HEK293 (cell line): ENCODE data around the gene MAML1.

Experiments
- CTCF ChIA-PET: fragments of 350-600 bp; formaldehyde crosslinking; extraction: SDS; loops from one replicate; lab custom pipeline; 2021; ENCODE audit warnings: antibody characterized with exemption; lab: Yijun Ruan, JAX
- POLR2A ChIA-PET: fragments of 300-600 bp; formaldehyde crosslinking; extraction: SDS; loops from one replicate; lab custom pipeline; 2020; ENCODE audit warnings: antibody characterized with exemption, inconsistent platforms; lab: Yijun Ruan, JAX
- H3K27ac ChIP-seq: fragments of 200-500 bp; sonication (Bioruptor generic); 2 replicates; pipeline ENCODE4 v1.5.1; 2014; ENCODE audit warnings: low read depth, low read length, control low read depth, inconsistent platforms; ENCODE audit errors: extremely low read depth
- H3K36me3 ChIP-seq, 2 experiments: fragments of 200-500 bp in 1 of 2; sonication (Bioruptor generic) in 1 of 2; 1 replicate in 1 of 2; 2 replicates in 1 of 2; pipeline ENCODE4 v1.5.1; 2014 to 2017; ENCODE audit warnings: inconsistent platforms in 2 of 2, low read length in 2 of 2; ENCODE audit not compliant: control insufficient read depth in 2 of 2, insufficient read depth in 1 of 2
- H3K4me1 ChIP-seq: fragments of 200-500 bp; sonication (Bioruptor generic); 2 replicates; pipeline ENCODE4 v1.5.1; 2014; ENCODE audit warnings: mild to moderate bottlenecking, low read length, inconsistent platforms; ENCODE audit not compliant: control insufficient read depth, insufficient read depth
- H3K4me3 ChIP-seq: 2 replicates; pipeline ENCODE4 v1.5.1; 2011; ENCODE audit warnings: low read depth, mild to moderate bottlenecking, control low read depth, low read length, moderate library complexity
- H3K9me3 ChIP-seq: fragments of 200-500 bp; sonication (Bioruptor generic); 2 replicates; pipeline ENCODE4 v1.5.1; 2014; ENCODE audit warnings: low read depth, low read length, inconsistent platforms; ENCODE audit not compliant: control insufficient read depth, insufficient read depth
- BCL11A ChIP-seq: fragments of 450-650 bp; formaldehyde crosslinking; IDR thresholded peaks from 2 replicates; pipeline ENCODE4 v1.5.1; 2016; ENCODE audit warnings: low read depth, missing biosample characterization, missing genetic modification characterization
- EGR2 ChIP-seq: fragments of 450-650 bp; formaldehyde crosslinking; IDR thresholded peaks from 2 replicates; pipeline ENCODE4 v1.5.1; 2016; ENCODE audit warnings: low read depth, missing biosample characterization, missing genetic modification characterization
- GLIS1 ChIP-seq: fragments of 450-650 bp; formaldehyde crosslinking; IDR thresholded peaks from 2 replicates; pipeline ENCODE4 v1.5.1; 2016; ENCODE audit warnings: missing biosample characterization, missing genetic modification characterization
- GLIS2 ChIP-seq: fragments of 450-650 bp; formaldehyde crosslinking; IDR thresholded peaks from 2 replicates; pipeline ENCODE4 v1.5.1; 2016; ENCODE audit warnings: missing biosample characterization, missing genetic modification characterization
- KLF17 ChIP-seq: fragments of 450-650 bp; formaldehyde crosslinking; IDR thresholded peaks from 2 replicates; pipeline ENCODE4 v1.5.1; 2016; ENCODE audit warnings: missing biosample characterization, missing genetic modification characterization
- PRDM10 ChIP-seq: fragments of 450-650 bp; formaldehyde crosslinking; IDR thresholded peaks from 2 replicates; pipeline ENCODE4 v1.5.1; 2016; ENCODE audit warnings: missing biosample characterization, missing genetic modification characterization
- REST ChIP-seq: fragments of 450-650 bp; formaldehyde crosslinking; IDR thresholded peaks from 2 replicates; pipeline ENCODE4 v1.5.1; 2016; ENCODE audit warnings: missing biosample characterization, missing genetic modification characterization
- SP2 ChIP-seq: fragments of 450-650 bp; formaldehyde crosslinking; IDR thresholded peaks from 2 replicates; pipeline ENCODE4 v1.5.1; 2016; ENCODE audit warnings: missing biosample characterization, missing genetic modification characterization
- SP7 ChIP-seq: fragments of 450-650 bp; formaldehyde crosslinking; IDR thresholded peaks from 2 replicates; pipeline ENCODE4 v1.5.1; 2016; ENCODE audit warnings: missing biosample characterization, missing genetic modification characterization
- ZBTB20 ChIP-seq: fragments of 450-650 bp; formaldehyde crosslinking; IDR thresholded peaks from 2 replicates; pipeline ENCODE4 v1.5.1; 2016; ENCODE audit warnings: missing biosample characterization, missing genetic modification characterization
- ZBTB48 ChIP-seq: fragments of 450-650 bp; formaldehyde crosslinking; IDR thresholded peaks from 2 replicates; pipeline ENCODE4 v1.5.1; 2016; ENCODE audit warnings: missing biosample characterization, missing genetic modification characterization
- ZFHX2 ChIP-seq: fragments of 450-650 bp; formaldehyde crosslinking; conservative IDR thresholded peaks from 2 replicates; pipeline ENCODE4 v1.5.1; 2016; ENCODE audit warnings: missing biosample characterization, missing genetic modification characterization
- ZFP69B ChIP-seq: fragments of 450-650 bp; formaldehyde crosslinking; IDR thresholded peaks from 2 replicates; pipeline ENCODE4 v1.5.1; 2016; ENCODE audit warnings: missing biosample characterization, missing genetic modification characterization
- ZIC2 ChIP-seq: fragments of 450-650 bp; formaldehyde crosslinking; IDR thresholded peaks from 2 replicates; pipeline ENCODE4 v1.5.1; 2016; ENCODE audit warnings: missing biosample characterization, missing genetic modification characterization
- ZNF19 ChIP-seq: fragments of 450-650 bp; formaldehyde crosslinking; IDR thresholded peaks from 2 replicates; pipeline ENCODE4; 2016; ENCODE audit warnings: missing biosample characterization, missing genetic modification characterization, low read depth
- ZNF211 ChIP-seq: fragments of 450-650 bp; formaldehyde crosslinking; IDR thresholded peaks from 2 replicates; pipeline ENCODE4 v1.5.1; 2016; ENCODE audit warnings: low read depth, missing biosample characterization, missing genetic modification characterization
- ZNF248 ChIP-seq: fragments of 450-650 bp; formaldehyde crosslinking; IDR thresholded peaks from 2 replicates; pipeline ENCODE4 v1.5.1; 2017; ENCODE audit warnings: missing biosample characterization, missing genetic modification characterization
- ZNF362 ChIP-seq: fragments of 450-650 bp; formaldehyde crosslinking; IDR thresholded peaks from 2 replicates; pipeline ENCODE4 v1.5.1; 2016; ENCODE audit warnings: missing biosample characterization, missing genetic modification characterization
- ZNF423 ChIP-seq: fragments of 450-650 bp; formaldehyde crosslinking; IDR thresholded peaks from 2 replicates; pipeline ENCODE4 v1.5.1; 2016; ENCODE audit warnings: missing biosample characterization, missing genetic modification characterization
- ZNF433 ChIP-seq: fragments of 450-650 bp; formaldehyde crosslinking; IDR thresholded peaks from 2 replicates; pipeline ENCODE4 v1.5.1; 2016; ENCODE audit warnings: missing biosample characterization, missing genetic modification characterization, low read depth
- ZNF488 ChIP-seq: fragments of 450-650 bp; formaldehyde crosslinking; IDR thresholded peaks from 2 replicates; pipeline ENCODE4 v1.5.1; 2016; ENCODE audit warnings: missing biosample characterization, missing genetic modification characterization

MAML1 gene

GRCh38 chr5:179803651-179804554 is 71.3 kb downstream of the MAML1 start (continued):
- TF ChIP-seq PRDM10 (peak; percentile 5; the same call in 1 of the 2 replicates), REST (tag by site-specific recombination) (no peak), ZFHX2 (tag by site-specific recombination) (peak; percentile 96), ZNF423 (tag by site-specific recombination) (no peak; the same call in 1 of the 2 replicates), ZNF248 (no peak), ZBTB48 (tag by site-specific recombination) (peak; percentile 18; the same call in 1 of the 2 replicates), ZIC2 (tag by site-specific recombination) (peak; percentile 66), ZBTB20 (tag by site-specific recombination) (peak; percentile 79), GLIS1 (peak; percentile 70), SP7 (tag by site-specific recombination) (0 out of 2 replicates have a peak, but pooled peaks have one; percentile 12), ZFP69B (peak; percentile 95), GLIS2 (tag by site-specific recombination) (peak; percentile 38), EGR2 (peak; percentile 94), KLF17 (tag by site-specific recombination) (peak; percentile 63; the same call in 1 of the 2 replicates), SP2 (tag by site-specific recombination) (peak; percentile 51)

GRCh38 chr5:179804555-179804947 is 71.9 kb downstream of the MAML1 start:
- CTCF ChIA-PET = interaction anchor here (0.6 kb wide), 1 partner anchor 85 kb away, joined by 5 read pairs; no protein-coding TSS in a partner anchor
- H3K4me1 ChIP-seq = peaks cover 22% of the 10 kb centered on the region
- H3K27ac ChIP-seq = 0 out of 2 replicates have a peak overlapping the region, but pooled peaks have one; percentile 89
- POLR2A ChIA-PET = no interaction called here
- no peaks in the 10 kb centered on the region for H3K9me3 ChIP-seq
- no peak overlapping the region for H3K4me3 ChIP-seq
- peaks cover 0 to 34% of the 10 kb centered on the region in 2 experiments; a peak in 2 of 3 replicates for H3K36me3 ChIP-seq
- no peak for TF ChIP-seq ZNF433 (tag by site-specific recombination)
- no peak for TF ChIP-seq BCL11A (tag by site-specific recombination)
- TF ChIP-seq ZBTB48 (tag by site-specific recombination) = no peak
- TF ChIP-seq ZNF211 (tag by site-specific recombination) = no peak
- no peak for TF ChIP-seq ZNF488 (tag by site-specific recombination)
- TF ChIP-seq ZNF19 (tag by site-specific recombination) = no peak
- no peak for TF ChIP-seq ZNF362 (tag by site-specific recombination)
